GM18502 (cell line): ENCODE results near the gene VPREB3.

Source experiments
- ATAC-seq: cut with Tn5 transposase; IDR thresholded peaks from one replicate; pipeline ENCODE4 v1.9.1; 2021; ENCODE audit warnings: mild to moderate bottlenecking; ENCODE audit not compliant: unreplicated experiment, poor library complexity

VPREB3 gene, protein sequence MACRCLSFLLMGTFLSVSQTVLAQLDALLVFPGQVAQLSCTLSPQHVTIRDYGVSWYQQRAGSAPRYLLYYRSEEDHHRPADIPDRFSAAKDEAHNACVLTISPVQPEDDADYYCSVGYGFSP

DNA sequence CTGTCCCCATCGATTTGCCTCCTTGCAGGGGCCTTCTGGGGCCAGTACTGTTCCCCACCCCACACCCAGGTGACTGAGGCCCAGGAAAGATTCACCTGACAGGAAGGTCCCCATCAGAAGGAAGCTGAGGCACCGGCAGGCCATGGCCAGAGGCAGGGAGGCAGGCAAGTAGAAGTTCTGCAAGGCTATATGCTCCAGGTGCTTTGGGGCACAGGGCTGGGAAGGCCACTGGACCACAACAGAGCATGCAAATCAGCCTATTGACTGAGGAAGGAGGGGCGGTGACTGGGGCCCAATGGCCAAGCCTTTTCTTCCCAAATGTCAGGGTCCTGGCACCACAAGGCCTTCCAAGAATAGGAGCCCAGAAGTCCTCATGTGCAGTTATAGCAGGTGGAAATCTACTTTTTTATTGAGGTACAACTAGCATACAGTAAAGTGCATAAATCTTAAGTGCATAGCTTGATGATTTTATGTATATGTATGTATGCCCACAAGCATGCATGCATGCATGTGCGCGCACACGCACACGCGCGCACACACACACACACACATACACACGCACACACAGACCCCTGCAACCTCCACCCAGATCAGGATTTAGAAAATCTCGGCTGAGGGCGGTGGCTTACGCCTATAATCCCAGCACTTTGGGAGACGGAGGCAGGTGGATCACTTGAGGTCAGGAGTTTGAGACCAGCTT is at the start of gene VPREB3:
VPREB3 (minus strand) TSS at position 206 of the 700 bp plus-strand sequence; CDS start at position 144, 62 bp downstream.
- no peak for ATAC-seq

DNA sequence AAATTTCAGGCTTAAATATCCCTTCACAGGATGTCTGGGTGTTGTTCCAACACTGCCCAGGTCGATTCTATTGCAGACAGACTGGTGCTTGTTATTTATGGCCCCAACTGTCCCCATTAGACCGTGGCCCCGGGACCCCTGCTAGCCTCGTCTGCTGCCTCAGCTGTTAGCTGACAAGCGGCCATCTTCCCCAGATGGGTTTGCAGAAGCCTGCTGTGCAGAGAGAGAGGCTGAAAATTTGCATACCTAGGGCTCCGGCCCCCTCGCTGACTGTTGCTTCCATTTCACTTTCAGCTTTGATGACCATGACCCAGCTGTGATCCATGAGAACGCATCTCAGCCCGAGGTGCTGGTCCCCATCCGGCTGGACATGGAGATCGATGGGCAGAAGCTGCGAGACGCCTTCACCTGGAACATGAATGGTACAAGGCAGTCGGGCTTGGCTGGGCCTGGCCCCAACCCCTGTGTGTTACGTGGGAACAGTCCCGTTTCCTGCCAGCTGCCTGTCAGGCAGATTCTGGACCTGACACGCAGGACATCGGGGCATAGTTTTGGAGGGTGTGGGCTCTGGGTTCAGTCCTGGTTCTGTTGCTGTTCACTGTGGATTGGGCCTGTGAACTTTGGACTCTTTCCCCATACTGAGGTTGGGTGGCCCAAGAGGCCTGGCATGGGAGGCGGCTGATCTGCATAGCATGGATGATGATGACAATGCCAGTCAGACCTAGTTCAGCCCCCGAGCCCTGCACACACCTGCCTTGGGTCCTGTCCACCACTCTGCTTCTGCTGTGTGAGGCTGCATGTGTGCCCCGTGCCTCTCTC is 49.0 kb upstream of the VPREB3 start:
- no peak for ATAC-seq

DNA sequence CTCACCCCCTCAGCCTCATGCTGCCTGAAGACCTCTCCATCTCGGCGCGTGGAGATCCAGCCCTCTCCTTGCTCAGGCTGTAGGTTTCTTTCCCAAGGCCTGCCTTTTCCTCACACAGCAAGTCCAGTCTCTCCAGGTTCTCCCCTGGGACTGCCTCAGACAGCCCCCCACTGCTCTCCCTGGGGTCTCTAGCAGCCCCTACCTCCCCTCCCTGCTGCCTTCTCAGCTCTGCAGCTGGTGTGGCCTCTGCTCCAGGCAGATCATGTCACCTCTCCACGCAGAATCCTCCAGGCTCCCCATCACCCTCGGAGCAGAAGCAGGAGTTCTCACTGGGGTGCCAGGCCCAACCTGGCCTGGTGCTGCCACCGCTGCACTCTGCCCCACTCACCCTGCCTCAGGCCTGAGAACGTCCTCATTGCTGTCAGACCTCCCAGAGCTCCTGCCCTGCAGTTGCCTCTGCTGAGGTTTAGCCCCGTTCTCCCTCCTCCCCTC is 47.7 kb upstream of the VPREB3 start:
- ATAC-seq: no peak

DNA sequence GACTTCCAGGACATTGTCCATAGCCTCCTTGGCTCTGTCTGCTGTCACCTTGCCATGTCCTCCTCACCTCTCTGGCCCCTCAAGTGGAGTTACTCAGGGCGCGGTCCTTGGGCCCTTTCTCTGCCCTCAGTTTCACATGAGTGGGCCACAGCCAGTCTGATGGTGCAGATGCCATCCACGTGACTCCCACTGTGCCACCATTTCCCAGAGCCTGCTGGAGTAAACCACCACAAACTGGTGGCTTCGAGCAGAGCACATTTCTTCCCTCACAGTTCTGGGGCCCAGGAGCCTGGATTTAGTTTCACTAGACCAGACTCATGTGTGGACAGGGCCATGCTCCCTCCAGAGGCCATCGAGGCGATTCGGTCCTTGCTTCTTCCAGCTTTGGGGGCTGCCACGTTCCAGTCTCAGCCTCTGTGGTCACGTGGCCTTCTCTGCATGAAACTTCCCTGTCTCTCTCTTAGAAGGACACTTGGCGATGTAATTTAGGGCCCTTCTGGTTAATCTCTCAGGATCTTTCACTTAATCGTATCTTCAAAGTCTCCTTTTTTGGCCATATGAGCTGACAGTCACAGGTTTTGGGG is 47.1 kb upstream of the VPREB3 start:
- ATAC-seq: no peak

DNA sequence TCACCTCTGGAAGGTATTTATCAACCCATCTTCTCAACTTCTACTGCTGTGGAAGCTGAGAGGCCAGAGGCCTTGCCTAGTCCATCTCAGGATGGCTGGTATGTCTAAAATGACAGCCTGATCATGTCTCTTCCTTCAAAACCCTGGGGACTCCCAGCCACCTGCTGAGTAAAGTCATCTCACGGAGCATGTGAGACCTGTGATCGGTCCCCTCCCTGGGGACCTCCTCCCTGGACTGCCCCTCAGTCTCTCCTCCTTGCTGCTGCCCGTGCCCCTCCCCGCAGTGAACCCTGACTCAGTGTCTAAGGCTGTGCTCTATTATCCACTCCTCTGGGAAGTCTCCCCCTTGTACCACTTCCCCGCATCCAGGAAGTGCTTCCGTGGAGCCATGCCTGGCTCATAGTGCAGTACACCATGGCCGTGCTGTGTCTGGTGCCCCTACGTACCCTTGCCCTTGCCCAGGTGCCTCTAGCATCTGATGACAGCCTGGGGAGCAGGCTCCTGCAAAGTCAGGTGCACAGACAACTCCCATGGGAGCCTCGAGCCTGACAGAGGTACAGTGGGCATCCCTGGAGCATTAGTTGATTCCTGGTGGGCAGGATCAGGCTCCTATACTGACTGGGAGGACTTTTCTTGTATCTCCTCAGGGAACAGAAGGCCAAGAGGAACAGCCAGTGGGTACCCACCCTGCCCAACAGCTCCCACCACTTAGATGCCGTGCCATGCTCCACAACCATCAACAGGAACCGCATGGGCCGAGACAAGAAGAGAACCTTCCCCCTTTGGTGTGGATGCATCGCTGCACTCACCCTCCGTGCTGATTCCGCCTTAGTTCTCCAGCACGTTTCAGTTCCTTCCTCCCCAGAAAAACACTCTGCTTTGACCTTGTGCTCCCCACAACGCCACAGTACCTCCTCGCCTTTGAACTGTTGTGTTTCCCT is 46.3 kb upstream of the VPREB3 start:
- peak; percentile 61 for ATAC-seq

DNA sequence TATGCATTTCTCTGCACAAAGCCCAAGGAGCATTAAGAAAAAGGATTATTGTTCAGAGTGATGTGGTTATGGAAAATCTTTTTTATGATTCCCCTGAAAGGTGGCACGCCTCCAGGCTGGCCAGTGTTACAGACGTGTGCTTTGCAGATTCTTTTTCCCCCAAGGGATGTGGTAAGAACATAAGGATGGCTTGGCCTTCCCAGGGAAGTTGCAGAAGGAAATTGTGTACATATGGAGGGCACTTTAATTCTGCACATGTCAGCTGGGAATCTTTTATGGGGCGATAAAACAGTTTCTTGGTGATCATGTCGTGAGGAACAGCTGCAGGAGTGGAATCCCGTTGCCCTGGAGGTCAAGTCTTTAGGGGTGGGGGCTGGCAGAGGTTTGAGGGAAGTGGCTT is 42.2 kb upstream of the VPREB3 start:
- no peak for ATAC-seq

DNA sequence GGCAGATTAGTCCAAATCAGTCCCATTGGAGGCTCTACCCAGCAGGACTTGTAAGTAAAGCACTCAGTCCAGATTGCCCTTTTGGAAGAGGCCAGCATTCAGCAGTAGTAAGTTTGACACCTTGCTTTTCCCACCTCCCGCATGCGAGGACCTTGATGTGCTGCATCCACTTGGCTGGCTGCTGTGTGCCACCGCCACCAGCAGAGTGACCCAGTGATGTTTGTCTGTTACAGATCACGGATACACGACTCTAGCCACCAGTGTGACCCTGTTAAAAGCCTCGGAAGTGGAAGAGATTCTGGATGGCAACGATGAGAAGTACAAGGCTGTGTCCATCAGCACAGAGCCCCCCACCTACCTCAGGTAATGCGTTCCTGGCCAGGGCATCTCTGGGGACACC is 39.1 kb upstream of the VPREB3 start:
- no peak for ATAC-seq

DNA sequence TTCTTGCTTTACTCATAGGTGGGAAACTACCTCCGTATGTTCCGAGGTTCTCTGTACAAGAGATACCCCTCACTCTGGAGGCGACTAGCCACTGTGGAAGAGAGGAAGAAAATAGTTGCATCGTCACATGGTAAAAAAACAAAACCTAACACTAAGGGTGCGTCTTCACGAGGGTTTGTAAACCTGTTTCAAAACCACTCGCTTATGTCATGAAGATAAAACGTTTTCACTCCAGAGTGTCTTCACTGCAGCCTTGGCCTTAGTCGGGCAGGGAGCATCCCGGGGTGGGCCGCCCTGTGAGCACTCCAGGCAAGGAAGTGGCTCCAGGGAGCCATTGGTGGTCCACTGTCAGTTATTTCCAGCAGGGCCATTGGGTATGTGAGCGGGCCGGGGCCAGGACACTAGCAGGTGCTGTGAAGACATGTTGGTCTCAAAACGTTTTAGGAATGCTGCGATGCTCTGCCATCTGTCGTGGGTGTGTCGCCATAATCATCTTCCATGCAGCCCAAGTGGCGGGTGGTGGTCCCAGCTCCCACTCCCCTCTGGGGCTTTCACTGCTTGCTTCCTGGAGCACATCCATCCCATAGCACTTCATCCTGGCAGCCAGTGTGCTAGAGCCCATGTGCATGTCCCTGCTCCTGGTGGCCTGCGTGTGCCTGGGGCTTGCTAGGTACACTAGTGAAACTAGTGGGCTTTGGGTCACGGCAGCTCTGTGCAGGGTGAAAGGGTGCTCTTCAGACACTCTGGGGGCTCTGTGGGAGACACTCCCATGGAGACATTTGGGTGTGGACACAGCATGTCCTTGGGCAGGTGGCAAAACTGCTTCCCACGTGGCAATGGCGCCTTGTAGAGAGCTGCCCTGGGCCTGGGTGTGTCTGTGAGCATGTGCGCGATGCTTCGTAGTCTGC is 37.8 kb upstream of the VPREB3 start:
- ATAC-seq: no peak

DNA sequence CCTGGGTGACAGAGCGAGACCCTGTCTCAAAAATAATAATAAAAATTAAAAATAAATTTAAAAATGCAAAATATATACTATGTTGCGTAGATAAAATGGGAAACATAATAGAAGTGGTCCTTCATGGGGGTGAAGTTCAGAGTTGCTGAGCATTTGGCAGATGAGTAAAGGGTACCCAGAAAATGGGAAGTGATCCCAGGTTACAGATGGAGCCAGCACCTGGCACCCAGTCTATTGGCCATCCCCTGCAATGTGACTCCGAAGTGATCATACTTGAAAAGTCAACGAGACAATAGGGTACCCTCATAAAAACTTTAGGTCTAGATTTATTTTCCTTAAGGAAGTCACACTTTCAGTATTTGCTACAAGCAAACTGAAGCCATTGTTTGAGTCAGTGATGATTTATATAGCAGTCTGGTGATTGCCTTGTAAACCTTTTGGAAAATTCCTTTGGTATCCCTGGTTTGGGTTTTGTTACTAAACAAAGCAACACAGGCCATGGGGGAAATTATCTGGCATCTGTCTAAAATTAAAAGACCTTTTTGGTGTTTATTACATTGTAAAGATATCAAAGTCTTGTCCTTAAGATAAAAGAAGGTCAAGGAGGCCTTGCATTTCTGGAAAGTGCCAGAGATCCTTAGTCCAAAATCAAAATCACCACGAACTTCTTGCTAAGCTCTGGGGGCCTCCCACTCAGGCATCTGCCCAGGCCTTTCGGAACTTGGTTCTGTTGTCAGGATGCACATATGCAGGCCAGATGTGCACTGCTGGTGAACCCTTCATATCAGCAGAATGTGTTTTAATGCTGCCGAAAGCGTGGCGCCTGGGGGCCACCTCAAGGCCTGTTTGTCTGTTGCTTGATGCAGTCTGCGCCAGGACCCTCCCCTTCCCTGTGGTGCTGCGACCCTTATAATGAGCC is 36.9 kb upstream of the VPREB3 start:
- no peak for ATAC-seq

DNA sequence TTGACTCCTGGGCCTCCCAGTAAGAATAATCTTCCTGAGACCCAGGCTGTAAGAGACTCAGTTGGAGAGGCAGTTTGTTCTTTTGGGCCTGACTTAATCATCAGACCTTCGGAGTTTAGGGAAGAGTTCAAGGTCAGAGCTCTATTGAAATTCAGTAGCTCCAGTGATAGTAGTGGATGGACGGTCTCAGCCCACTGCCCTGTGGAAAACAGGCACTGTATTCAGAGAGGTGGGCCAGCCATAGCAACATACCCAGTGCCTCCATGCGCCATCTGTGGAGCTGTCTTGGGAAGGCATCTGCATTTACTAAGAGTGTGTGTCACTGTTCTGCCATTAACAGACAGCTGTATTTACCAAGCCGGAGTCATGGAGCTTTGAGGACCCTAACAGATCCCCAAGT is 35.4 kb upstream of the VPREB3 start:
- ATAC-seq: no peak

DNA sequence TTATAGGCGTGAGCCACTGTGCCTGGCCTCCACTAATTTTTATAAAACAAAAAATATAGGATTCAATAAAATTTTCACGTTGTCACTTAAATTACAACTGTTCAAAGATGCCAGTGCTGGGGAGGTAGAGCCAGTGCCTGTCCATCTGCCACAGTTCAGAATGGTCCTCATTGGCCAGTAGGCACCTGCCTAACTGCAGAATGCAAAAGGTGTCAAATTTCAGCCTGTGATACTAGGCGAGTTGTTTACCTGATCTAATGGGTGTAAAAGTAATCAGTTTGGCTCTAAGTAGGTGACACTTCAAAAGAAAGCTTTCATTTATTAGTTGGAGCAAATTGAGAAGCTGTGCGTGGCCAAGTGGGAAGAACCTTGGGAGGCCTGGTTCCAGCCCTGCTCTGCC is 34.9 kb upstream of the VPREB3 start:
- no peak for ATAC-seq

DNA sequence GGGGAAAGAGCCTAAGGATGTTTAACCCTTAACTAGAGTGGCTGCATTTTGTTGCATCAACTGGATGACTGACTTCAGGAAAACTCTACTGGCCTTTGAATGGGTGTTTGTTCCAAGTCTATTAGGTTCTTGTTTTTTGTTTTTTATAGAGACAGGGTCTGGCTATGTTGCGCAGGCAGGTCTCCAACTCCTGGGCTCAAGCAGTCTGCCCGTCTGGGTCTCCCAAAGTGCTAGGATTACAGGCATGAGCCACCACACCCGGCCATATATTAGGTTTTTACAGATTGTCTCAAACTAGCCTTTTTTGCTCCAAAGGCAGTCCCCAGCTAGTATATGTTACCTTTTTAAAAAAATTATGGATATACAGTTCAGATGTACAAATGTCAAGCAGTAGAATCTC is 33.7 kb upstream of the VPREB3 start:
- ATAC-seq: no peak

DNA sequence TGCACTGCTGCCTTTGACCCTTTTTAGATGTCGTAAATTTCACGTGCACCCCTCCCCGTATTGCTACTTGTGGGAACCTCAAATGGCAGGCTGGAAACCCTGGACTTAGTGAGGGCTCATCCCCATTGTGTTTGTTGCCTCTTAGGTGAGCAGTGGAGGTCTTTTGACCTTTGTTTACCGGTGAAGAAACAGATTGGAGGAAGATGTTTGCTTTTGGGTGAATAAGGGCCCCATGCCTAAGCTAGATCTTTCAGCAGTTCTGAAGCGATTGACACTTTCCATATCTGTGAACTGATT is 33.3 kb upstream of the VPREB3 start:
- ATAC-seq: peak; percentile 13

DNA sequence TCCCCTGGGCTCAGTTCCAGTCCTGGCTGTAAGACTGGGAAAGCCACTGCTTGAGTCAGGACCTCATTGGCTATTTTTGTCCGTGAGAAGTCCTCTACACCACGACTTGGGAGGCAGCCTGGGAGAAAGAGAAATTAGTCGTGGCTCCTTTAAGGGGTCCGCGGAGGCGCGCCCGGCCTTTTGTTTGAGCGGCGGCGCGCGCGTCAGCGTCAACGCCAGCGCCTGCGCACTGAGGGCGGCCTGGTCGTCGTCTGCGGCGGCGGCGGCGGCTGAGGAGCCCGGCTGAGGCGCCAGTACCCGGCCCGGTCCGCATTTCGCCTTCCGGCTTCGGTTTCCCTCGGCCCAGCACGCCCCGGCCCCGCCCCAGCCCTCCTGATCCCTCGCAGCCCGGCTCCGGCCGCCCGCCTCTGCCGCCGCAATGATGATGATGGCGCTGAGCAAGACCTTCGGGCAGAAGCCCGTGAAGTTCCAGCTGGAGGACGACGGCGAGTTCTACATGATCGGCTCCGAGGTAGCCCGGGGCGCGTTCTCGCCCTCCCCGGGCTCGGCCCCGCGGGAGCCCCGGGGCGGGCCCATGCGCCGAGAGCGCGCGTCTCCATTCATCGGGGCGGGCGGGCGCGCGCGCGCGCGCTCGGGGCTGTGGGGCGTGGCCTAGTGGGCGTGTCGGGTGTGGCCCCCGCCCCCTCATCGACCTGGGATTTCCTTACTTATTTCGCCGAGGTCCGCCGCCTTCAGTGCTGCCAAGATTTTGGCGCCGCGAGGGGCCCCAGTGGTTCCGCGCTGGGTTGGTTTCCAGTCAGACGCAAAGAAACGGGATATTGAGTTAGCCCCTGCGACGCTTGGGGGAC is 32.8 kb upstream of the VPREB3 start, which contains the start of gene SMARCB1:
SMARCB1 (plus strand) TSS at position 215 of the 848 bp plus-strand sequence; CDS start at position 419, 204 bp downstream.
- ATAC-seq: peak; percentile 68

DNA sequence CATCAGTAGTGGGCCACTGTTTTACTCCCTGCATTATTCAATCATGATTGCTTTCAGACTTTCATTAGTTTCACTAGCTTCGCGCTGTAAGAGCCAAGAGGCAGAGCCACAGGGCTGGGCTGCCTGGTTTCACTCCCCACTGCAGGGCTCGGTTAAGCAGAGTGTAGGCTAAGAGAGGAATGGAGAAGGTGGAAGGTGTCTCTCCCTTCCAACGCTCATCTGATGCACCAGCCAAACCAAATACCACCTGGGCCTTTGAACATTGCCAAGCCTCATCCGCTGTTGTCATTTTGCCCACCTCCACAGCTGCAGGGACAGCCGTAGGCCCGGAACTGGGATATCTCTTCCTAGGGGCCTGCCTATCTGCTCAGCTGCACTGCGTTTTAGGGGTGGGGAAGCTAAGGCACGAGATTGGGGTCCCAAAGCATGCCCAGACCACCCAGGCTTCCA is 32.1 kb upstream of the VPREB3 start:
- ATAC-seq: no peak

DNA sequence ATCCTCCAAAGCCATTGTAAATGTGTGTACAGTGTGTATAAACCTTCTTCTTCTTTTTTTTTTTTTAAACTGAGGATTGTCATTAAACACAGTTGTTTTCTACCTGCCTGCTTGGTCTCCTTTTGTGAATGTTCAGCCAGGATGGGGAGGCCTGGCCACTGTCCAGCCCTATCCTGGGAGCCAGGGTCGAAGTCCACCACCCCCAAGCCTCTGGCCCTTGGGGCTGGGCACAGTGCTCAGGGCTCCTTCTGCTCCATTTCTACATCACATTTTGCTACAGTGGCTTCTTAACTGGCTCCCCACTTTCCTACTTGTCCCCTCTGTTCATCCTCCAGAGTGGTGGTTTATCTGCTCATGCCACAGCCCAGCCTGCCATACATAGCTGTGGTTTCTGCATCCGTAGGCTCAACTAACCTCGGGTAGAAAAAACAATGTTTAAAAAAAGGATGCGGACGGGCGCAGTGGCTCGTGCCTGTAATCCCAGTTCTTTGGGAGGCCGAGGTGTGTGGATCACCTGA is 30.0 kb upstream of the VPREB3 start:
- ATAC-seq: no peak
